K562 (cell line): ENCODE data around the gene SLC34A3. TPM values are rescaled to one million over a fixed set of nuclear protein-coding genes. Genes with fewer than 3 reads are reported as not detected.

Source experiments
- ATAC-seq: fragments of 200-7000 bp; cut with Tn5 transposase; 3 replicates; pipeline ENCODE4 v1.9.1; 2020; ENCODE audit warnings: moderate library complexity
- BruUV-seq: library from RNA; stranded (reverse); fragments of 400-500 nt; replicated peaks from 2 replicates; lab custom pipeline; 2021; lab: Mats Ljungman, UMichigan
- CTCF ChIA-PET: fragments of 300-600 bp; formaldehyde crosslinking; extraction: SDS; loops from one replicate; lab custom pipeline; 2021; ENCODE audit warnings: low intra/inter-chr PET ratio; lab: Yijun Ruan, JAX
- POLR2A ChIA-PET: fragments of 300-600, 350-650 bp; sonication (Branson Sonifier 250); formaldehyde crosslinking; extraction: SDS; loops from one replicate; lab custom pipeline; 2021; ENCODE audit warnings: antibody characterized with exemption, inconsistent platforms; lab: Yijun Ruan, JAX
- DNase-seq, 4 experiments: peaks; one replicate each; pipeline versions ENCODE4 v3.0.0 to v3.0.0-alpha.2; 2011 to 2018; ENCODE audit warnings: low spot score in 3 of 4, mixed read lengths in 3 of 4; ENCODE audit errors: extremely low read depth in 1 of 4
- FAIRE-seq: peaks from 2 replicates; lab custom pipeline; 2011; peaks lifted over from hg19 to GRCh38; lab: Jason Lieb, UNC
- H2AFZ ChIP-seq: 2 replicates; pipeline ENCODE4 v1.6.0; 2011; ENCODE audit warnings: low read depth, low read length, control low read depth, inconsistent platforms
- H3K27ac ChIP-seq: fragments of 200-600 bp; 3 replicates; pipeline ENCODE4 v1.8.0; 2011; ENCODE audit warnings: low read depth, mild to moderate bottlenecking, control low read depth, inconsistent platforms, low read length, moderate library complexity, mixed read lengths; ENCODE audit errors: extremely low read depth
- H3K27me3 ChIP-seq, 2 experiments: fragments of 300-600 bp in 1 of 2; 2 replicates in 1 of 2; 3 replicates in 1 of 2; pipeline versions ENCODE4 v1.6.0 to v1.8.0; 2011; ENCODE audit warnings: inconsistent platforms in 2 of 2, low read length in 2 of 2, mild to moderate bottlenecking in 1 of 2, mixed read lengths in 1 of 2, moderate library complexity in 1 of 2; ENCODE audit not compliant: control insufficient read depth in 2 of 2, insufficient read depth in 2 of 2
- H3K36me3 ChIP-seq: fragments of 300-600 bp; 3 replicates; pipeline ENCODE4 v1.8.0; 2011; ENCODE audit warnings: mild to moderate bottlenecking, low read length, inconsistent platforms; ENCODE audit not compliant: control insufficient read depth, insufficient read depth
- H3K4me1 ChIP-seq, 2 experiments: fragments of 200-600 bp in 1 of 2; replicated peaks in 1 of 2; 2 replicates in 1 of 2; 3 replicates in 1 of 2; pipeline versions ENCODE4 v1.5.1 to v1.8.0; 2011; ENCODE audit warnings: inconsistent platforms in 2 of 2, low read length in 2 of 2, mild to moderate bottlenecking in 1 of 2, mixed read lengths in 1 of 2, moderate library complexity in 1 of 2; ENCODE audit not compliant: control insufficient read depth in 2 of 2, insufficient read depth in 2 of 2
- H3K4me2 ChIP-seq: 2 replicates; pipeline ENCODE4 v1.6.1; 2011; ENCODE audit warnings: low read length, control low read depth, inconsistent platforms, mixed read lengths; ENCODE audit not compliant: insufficient read depth
- H3K4me3 ChIP-seq: fragments of 200-600 bp; sonication (generic), shearing (Covaris generic); 2 replicates; pipeline ENCODE4 v1.5.1; 2016; ENCODE audit warnings: control low read depth, inconsistent platforms
- H3K79me2 ChIP-seq: fragments of 200-600 bp; 3 replicates; pipeline ENCODE4 v1.8.0; 2011; ENCODE audit warnings: low read length, inconsistent platforms; ENCODE audit not compliant: control insufficient read depth, insufficient read depth
- H3K9ac ChIP-seq, 2 experiments: 2 replicates each; pipeline versions ENCODE4 v1.6.0 to v1.6.1; 2011; ENCODE audit warnings: low read depth in 2 of 2, low read length in 2 of 2, control low read depth in 1 of 2, inconsistent platforms in 1 of 2, mild to moderate bottlenecking in 1 of 2, mixed read lengths in 1 of 2; ENCODE audit not compliant: insufficient read depth in 1 of 2
- H3K9me1 ChIP-seq: one replicate; pipeline ENCODE4 v1.6.0; 2011; ENCODE audit warnings: inconsistent platforms, mild to moderate bottlenecking, low read length, moderate library complexity; ENCODE audit not compliant: control insufficient read depth, insufficient read depth
- H3K9me3 ChIP-seq: replicated peaks from 2 replicates; pipeline ENCODE4 v1.5.1; 2011; ENCODE audit warnings: low read depth, low read length, inconsistent platforms; ENCODE audit not compliant: control insufficient read depth, insufficient read depth
- H4K20me1 ChIP-seq: replicated peaks from 2 replicates; pipeline ENCODE4 v1.6.1; 2011; ENCODE audit warnings: low read length, inconsistent platforms, mixed read lengths; ENCODE audit not compliant: control insufficient read depth, insufficient read depth
- BACH1 ChIP-seq: fragments of 200-800 bp; sonication (Bioruptor generic); IDR thresholded peaks from 2 replicates; pipeline ENCODE4 v1.6.1; 2016; ENCODE audit warnings: missing genetic modification characterization, missing compliant biosample characterization
- EHMT2 ChIP-seq: fragments of 450-650 bp; IDR thresholded peaks from 2 replicates; pipeline ENCODE4 v1.6.1; 2018; ENCODE audit warnings: antibody characterized with exemption
- FIP1L1 ChIP-seq: fragments of 200-400 bp; formaldehyde crosslinking; IDR thresholded peaks from 2 replicates; pipeline ENCODE4 v1.6.1; 2018; ENCODE audit warnings: mild to moderate bottlenecking, low read depth, low read length; ENCODE audit not compliant: poor library complexity, severe bottlenecking
- MTA2 ChIP-seq: fragments of 450-650 bp; IDR thresholded peaks from 2 replicates; pipeline ENCODE4 v1.6.1; 2016; ENCODE audit warnings: low read depth
- MTA3 ChIP-seq: fragments of 450-650 bp; formaldehyde crosslinking; IDR thresholded peaks from 2 replicates; pipeline ENCODE4 v1.6.1; 2017; ENCODE audit warnings: mild to moderate bottlenecking, borderline replicate concordance
- MYC ChIP-seq, 2 experiments: fragments of 250-450 bp in 1 of 2; sonication (Bioruptor Pico) in 1 of 2; IDR thresholded peaks; 2 replicates each; pipeline versions ENCODE4 v1.5.1 to v1.6.1; 2012 to 2021; ENCODE audit warnings: low read depth in 2 of 2, borderline replicate concordance in 1 of 2, improper control_type of control experiment in 1 of 2, low read length in 1 of 2, mild to moderate bottlenecking in 1 of 2, moderate library complexity in 1 of 2
- RBM22 ChIP-seq: fragments of 200-400 bp; formaldehyde crosslinking; IDR thresholded peaks from 2 replicates; pipeline ENCODE4 v1.6.1; 2018; ENCODE audit warnings: low read length, low read depth; ENCODE audit not compliant: poor library complexity, severe bottlenecking
- SMAD3 ChIP-seq: fragments of 450-650 bp; formaldehyde crosslinking; conservative IDR thresholded peaks from 2 replicates; pipeline ENCODE4 v1.4.0; 2020; ENCODE audit warnings: mild to moderate bottlenecking
- YBX1 ChIP-seq: fragments of 450-650 bp; IDR thresholded peaks from 2 replicates; pipeline ENCODE4 v1.7.1; 2016; ENCODE audit warnings: mild to moderate bottlenecking
- ZNF134 ChIP-seq: fragments of 250-450 bp; sonication (Bioruptor Pico); conservative IDR thresholded peaks from 2 replicates; pipeline ENCODE4 v1.4.0; 2020
- ZNF146 ChIP-seq: IDR thresholded peaks from one replicate; pipeline ENCODE4 v1.6.1; 2018; ENCODE audit warnings: missing compliant biosample characterization; ENCODE audit not compliant: unreplicated experiment
- WGBS: fragments of 100-300 bp; shearing (Covaris generic); methylation state at CpG from one replicate; pipeline ENCODE4 v1.1.6; 2016; ENCODE audit warnings: low coverage, mixed read lengths; ENCODE audit not compliant: insufficient coverage; ENCODE audit errors: missing lambda C conversion rate; 5-methylcytosine and 5-hydroxymethylcytosine counted together
- in situ Hi-C: fragments of 300-500 bp; cut with MboI; formaldehyde crosslinking; loops from 4 replicates; pipeline ENCODE4 v1.15.0; 2018; ENCODE audit warnings: inconsistent platforms, mixed read lengths
- intact Hi-C: fragments of 100-400 bp; cut with micrococcal nuclease; formaldehyde crosslinking; loops from 2 replicates; pipeline ENCODE4 v1.14.2; 2022
- polyA plus RNA-seq, 8 experiments: library from polyadenylated mRNA; depleted of rRNA in 4 of 8; stranded (reverse) in 5 of 8; unstranded in 3 of 8; fragments of >200 nt; fragmentation: Nextera tagmentation in 2 of 8; fragmentation: Illumina TruSeq in 1 of 8; extraction: Ambion mirVana in 2 of 8; extraction: Trizol in 1 of 8; gene quantifications; 2 replicates each; pipeline versions ENCODE4 v1.2.1 to v1.2.3, GENCODE V29; 2011 to 2014; ENCODE audit warnings: inconsistent platforms in 1 of 8, missing spikeins in 1 of 8
- total RNA-seq, 7 experiments: library from RNA; depleted of rRNA in 6 of 7; stranded (reverse); fragments of >200 nt in 6 of 7; fragmentation: Illumina TruSeq in 2 of 7; extraction: Trizol in 2 of 7; gene quantifications; 2 replicates each; pipeline versions ENCODE4 v1.2.1 to v1.2.3, GENCODE V29; 2011 to 2021; ENCODE audit warnings: low replicate concordance in 1 of 7
- TF ChIP-seq, protein P1 (sequence below): sonication (generic); IDR thresholded peaks from 2 replicates; pipeline ENCODE4 v1.6.1; 2016
- TF ChIP-seq, protein P2 (sequence below), 2 experiments: fragments of 450-650 bp; formaldehyde crosslinking in 1 of 2; IDR thresholded peaks; 2 replicates each; pipeline versions ENCODE4 v1.4.0 to v1.6.1; 2014 to 2020; ENCODE audit warnings: mild to moderate bottlenecking in 2 of 2, borderline replicate concordance in 1 of 2, low read depth in 1 of 2

SLC34A3 gene
- total and polyA plus RNA-seq, 9 of the 15 experiments (the other 6 are each of a cell fraction or from before 2014, with no cell fraction given), result not detected

DNA sequence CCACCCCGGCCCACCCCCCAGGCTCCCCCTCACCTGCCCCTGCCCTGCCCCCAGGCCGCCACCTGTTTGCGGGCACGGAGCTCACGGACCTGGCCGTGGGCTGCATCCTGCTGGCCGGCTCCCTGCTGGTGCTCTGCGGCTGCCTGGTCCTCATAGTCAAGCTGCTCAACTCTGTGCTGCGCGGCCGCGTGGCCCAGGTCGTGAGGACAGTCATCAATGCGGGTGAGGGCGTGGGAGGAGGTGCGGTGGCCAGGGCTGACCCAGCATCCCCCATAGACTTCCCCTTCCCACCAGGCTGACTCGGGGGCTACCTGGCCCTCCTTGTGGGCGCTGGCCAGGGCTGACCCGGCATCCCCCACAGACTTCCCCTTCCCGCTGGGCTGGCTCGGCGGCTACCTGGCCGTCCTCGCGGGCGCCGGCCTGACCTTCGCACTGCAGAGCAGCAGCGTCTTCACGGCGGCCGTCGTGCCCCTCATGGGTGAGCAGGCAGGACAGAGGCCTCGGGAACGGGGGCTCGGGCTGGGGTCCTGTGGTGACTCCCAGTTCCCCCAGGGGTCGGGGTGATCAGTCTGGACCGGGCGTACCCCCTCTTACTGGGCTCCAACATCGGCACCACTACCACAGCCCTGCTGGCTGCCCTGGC is 3.5 kb downstream of the SLC34A3 start:
- Histone ChIP-seq H4K20me1 (no peaks in the 10 kb centered on the region), H3K27ac (no peak overlapping the region), H3K4me1 (peaks cover 16 to 100% of the 10 kb centered on the region in 2 experiments), H3K36me3 (peaks cover 4% of the 10 kb centered on the region; the same call in 1 of the 3 replicates), H3K9me3 (no peaks in the 10 kb centered on the region), H3K27me3 (no peaks in the 10 kb centered on the region), H2AFZ (no peak overlapping the region), H3K4me3 (no peak overlapping the region), H3K9ac (peak overlapping the region in 1 of 2 experiments; percentile 76; a peak in 2 of 4 replicates), H3K4me2 (no peak overlapping the region), H3K9me1 (peaks cover 4% of the 10 kb centered on the region), H3K79me2 (peaks cover 14% of the 10 kb centered on the region)
- BruUV-seq, result no TSS peak
- ChIA-PET CTCF (no interaction called here), POLR2A (interaction anchor here (0.7 kb wide), 1 partner anchor 45 kb away, joined by 3 read pairs; no protein-coding TSS in a partner anchor)
- intact Hi-C loops, result no loop called here
- 57% methylated on average over 23 of the region's 40 CpGs for WGBS
- in situ Hi-C loops, result loop anchor here (25.0 kb wide), 1 partner anchor 447 kb away; the partner anchor contains the start of genes CCDC183 and TMEM141
- DNase-seq (peak in 3 of 4 experiments; percentile 26 to 35 (median 28)), ATAC-seq (no peak), FAIRE-seq (no peak)
- TF ChIP-seq FIP1L1 (peak; percentile 21), BACH1 (tag) (no peak), MYC (IDR thresholded peaks at IDR 0.05; ENCODE audit: low read depth, low read length) (0 out of 2 replicates have a peak, but pooled peaks have one; percentile 15), MYC (CRISPR knock-in tag; IDR thresholded peaks at IDR 0.05; ENCODE audit: borderline replicate concordance, low read depth) (no peak), YBX1 (no peak), EHMT2 (no peak), RBM22 (peak; percentile 35), MTA2 (no peak), ZNF134 (CRISPR knock-in tag) (no peak), MTA3 (no peak), ZNF146 (no peak), SMAD3 (CRISPR knock-in tag) (no peak)
- TF ChIP-seq, protein P1, sequence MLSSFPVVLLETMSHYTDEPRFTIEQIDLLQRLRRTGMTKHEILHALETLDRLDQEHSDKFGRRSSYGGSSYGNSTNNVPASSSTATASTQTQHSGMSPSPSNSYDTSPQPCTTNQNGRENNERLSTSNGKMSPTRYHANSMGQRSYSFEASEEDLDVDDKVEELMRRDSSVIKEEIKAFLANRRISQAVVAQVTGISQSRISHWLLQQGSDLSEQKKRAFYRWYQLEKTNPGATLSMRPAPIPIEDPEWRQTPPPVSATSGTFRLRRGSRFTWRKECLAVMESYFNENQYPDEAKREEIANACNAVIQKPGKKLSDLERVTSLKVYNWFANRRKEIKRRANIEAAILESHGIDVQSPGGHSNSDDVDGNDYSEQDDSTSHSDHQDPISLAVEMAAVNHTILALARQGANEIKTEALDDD, result no peak
- TF ChIP-seq, protein P2, sequence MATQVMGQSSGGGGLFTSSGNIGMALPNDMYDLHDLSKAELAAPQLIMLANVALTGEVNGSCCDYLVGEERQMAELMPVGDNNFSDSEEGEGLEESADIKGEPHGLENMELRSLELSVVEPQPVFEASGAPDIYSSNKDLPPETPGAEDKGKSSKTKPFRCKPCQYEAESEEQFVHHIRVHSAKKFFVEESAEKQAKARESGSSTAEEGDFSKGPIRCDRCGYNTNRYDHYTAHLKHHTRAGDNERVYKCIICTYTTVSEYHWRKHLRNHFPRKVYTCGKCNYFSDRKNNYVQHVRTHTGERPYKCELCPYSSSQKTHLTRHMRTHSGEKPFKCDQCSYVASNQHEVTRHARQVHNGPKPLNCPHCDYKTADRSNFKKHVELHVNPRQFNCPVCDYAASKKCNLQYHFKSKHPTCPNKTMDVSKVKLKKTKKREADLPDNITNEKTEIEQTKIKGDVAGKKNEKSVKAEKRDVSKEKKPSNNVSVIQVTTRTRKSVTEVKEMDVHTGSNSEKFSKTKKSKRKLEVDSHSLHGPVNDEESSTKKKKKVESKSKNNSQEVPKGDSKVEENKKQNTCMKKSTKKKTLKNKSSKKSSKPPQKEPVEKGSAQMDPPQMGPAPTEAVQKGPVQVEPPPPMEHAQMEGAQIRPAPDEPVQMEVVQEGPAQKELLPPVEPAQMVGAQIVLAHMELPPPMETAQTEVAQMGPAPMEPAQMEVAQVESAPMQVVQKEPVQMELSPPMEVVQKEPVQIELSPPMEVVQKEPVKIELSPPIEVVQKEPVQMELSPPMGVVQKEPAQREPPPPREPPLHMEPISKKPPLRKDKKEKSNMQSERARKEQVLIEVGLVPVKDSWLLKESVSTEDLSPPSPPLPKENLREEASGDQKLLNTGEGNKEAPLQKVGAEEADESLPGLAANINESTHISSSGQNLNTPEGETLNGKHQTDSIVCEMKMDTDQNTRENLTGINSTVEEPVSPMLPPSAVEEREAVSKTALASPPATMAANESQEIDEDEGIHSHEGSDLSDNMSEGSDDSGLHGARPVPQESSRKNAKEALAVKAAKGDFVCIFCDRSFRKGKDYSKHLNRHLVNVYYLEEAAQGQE (IDR thresholded peaks at IDR 0.05; ENCODE audit: borderline replicate concordance), result no peak
- TF ChIP-seq, protein P2 (CRISPR knock-in tag; IDR thresholded peaks at IDR 0.05; ENCODE audit: low read depth), result 0 out of 2 replicates have a peak, but pooled peaks have one; percentile 17
